Measurements from ENCODE around the gene RALGPS1. TPM values are rescaled to one million over a fixed set of nuclear protein-coding genes. Genes with fewer than 3 reads are reported as not detected.

Gene RALGPS1
- total and polyA plus RNA-seq, 2 of the 8 experiments (the other 6 are each of a cell fraction or from before 2014, with no cell fraction given), result 20.0 to 23.5 TPM

- TF ChIP-seq CHD7 (IDR thresholded peaks at IDR 0.05; ENCODE audit: insufficient replicate concordance, low read length) (no peak), BACH1 (IDR thresholded peaks at IDR 0.05; ENCODE audit: low read length) (no peak), CBX5 (IDR thresholded peaks at IDR 0.05; ENCODE audit: low read depth, low read length) (no peak), BRCA1 (IDR thresholded peaks at IDR 0.05; ENCODE audit: low read depth, low read length) (no peak), ATF3 (IDR thresholded peaks at IDR 0.05; ENCODE audit: insufficient read depth, low read depth, low read length) (no peak), EP300 (IDR thresholded peaks at IDR 0.05; ENCODE audit: borderline replicate concordance in 1 of 2, low read depth in 2 of 2, low read length in 2 of 2) (no peak), SP2 (IDR thresholded peaks at IDR 0.05; ENCODE audit: low read length) (no peak), KDM4A (IDR thresholded peaks at IDR 0.05; ENCODE audit: low read depth, low read length, severe bottlenecking) (no peak), SAP30 (IDR thresholded peaks at IDR 0.05; ENCODE audit: insufficient read depth, insufficient replicate concordance, low read length) (no peak), HDAC2 (IDR thresholded peaks at IDR 0.05; ENCODE audit: borderline replicate concordance in 1 of 2, low read depth in 2 of 2, low read length in 2 of 2) (no peak)
Observed at GRCh38 chr9:127147251-127147650, 232.7 kb downstream of the RALGPS1 start (continued).

Data from H1 (cell line).